ENCODE results near the gene KPNA6. TPM values are rescaled to one million over a fixed set of nuclear protein-coding genes. Genes with fewer than 3 reads are reported as not detected.
"Not testable (repeated sequence)": the region's sequence is repeated elsewhere in the genome, so short reads cannot be mapped to it uniquely, and the experiment has no call there.

KPNA6 gene
- total RNA-seq, 1 experiment from 2014 or later, result 79.9 TPM

DNA sequence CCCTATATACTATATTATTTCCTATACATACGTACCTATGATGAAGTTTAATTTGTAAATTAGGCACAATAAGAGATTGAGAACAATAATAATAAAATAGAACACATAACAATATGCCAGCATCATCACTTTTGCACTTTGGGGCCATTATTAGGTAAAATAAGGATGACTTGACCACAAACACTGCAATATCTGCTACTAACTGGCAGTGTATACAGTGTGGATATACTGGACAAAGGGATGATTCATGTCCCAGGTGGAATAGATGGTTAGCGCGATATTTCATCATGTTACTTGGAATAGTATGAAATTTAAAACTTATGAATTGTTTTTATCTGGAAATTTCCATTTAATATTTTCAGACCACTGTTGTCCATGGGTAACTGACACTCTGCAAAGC lies 36.2 kb downstream of the KPNA6 start:
- H3K36me3 ChIP-seq (ENCODE audit: control insufficient read depth in 1 of 2, insufficient read depth in 2 of 2, low read length in 2 of 2), result no peaks in the 10 kb centered on the region
- H3K9me3 ChIP-seq (ENCODE audit: control insufficient read depth in 1 of 2, insufficient read depth in 1 of 2, low read depth in 1 of 2, low read length in 2 of 2), result no peaks in the 10 kb centered on the region
- no peak overlapping the region for H3K9ac ChIP-seq (ENCODE audit: low read length)
- POLR2A ChIA-PET, result no interaction called here
- no peaks in the 10 kb centered on the region for H3K27me3 ChIP-seq (ENCODE audit: insufficient read depth, low read length)
- peaks cover 98% of the 10 kb centered on the region for H3K79me2 ChIP-seq (ENCODE audit: insufficient read depth, low read length)
- DNase-seq (ENCODE audit: low read depth, low spot score) (no peak), ATAC-seq (no peak)
- CTCF ChIA-PET, result no interaction called here
- H3K27ac ChIP-seq (ENCODE audit: low read depth, low read length), result no peak overlapping the region
- no TSS peak for BruUV-seq (replicated peaks)
- H4K20me1 ChIP-seq (ENCODE audit: insufficient read depth), result peaks cover 9% of the 10 kb centered on the region; the same call in 1 of the 2 replicates
- H3K9me2 ChIP-seq (ENCODE audit: insufficient read depth), result no peaks in the 10 kb centered on the region
- no peak overlapping the region for H3K4me2 ChIP-seq (ENCODE audit: low read length)
- H3K4me3 ChIP-seq (replicated peaks in 1 of 2; ENCODE audit: low read depth in 1 of 2, low read length in 2 of 2), result no peak overlapping the region
- TF ChIP-seq EZH2phosphoT487 (IDR thresholded peaks at IDR 0.05; ENCODE audit: borderline replicate concordance), result no peak
- TF ChIP-seq SRF (IDR thresholded peaks at IDR 0.05; ENCODE audit: low read depth), result no peak
- no peak for TF ChIP-seq RAD21 (IDR thresholded peaks at IDR 0.05; ENCODE audit: low read depth)
- TF ChIP-seq EZH2 (IDR thresholded peaks at IDR 0.05), result no peak
- TF ChIP-seq YY1 (IDR thresholded peaks at IDR 0.05; ENCODE audit: extremely low read depth, insufficient replicate concordance, low read depth, low read length), result no peak
- no peak for TF ChIP-seq EGR1 (IDR thresholded peaks at IDR 0.05; ENCODE audit: low read depth)
- TF ChIP-seq FOSL1 (IDR thresholded peaks at IDR 0.05; ENCODE audit: low read depth), result no peak
- no peak for TF ChIP-seq ATF3 (IDR thresholded peaks at IDR 0.05)
- no peak for TF ChIP-seq CBX3 (IDR thresholded peaks at IDR 0.05; ENCODE audit: low read depth)
- no peak for TF ChIP-seq TCF7L2 (IDR thresholded peaks at IDR 0.05; ENCODE audit: borderline replicate concordance, extremely low read depth, insufficient read depth, insufficient read length)
- TF ChIP-seq MAX (IDR thresholded peaks at IDR 0.05), result no peak
- RAD21 ChIA-PET (ENCODE audit: low non-redundant PET in 1 of 2, low total read pairs in 2 of 2, uncharacterized antibody in 2 of 2, unreplicated experiment in 2 of 2), result no interaction called here
- no peak overlapping the region for H2AFZ ChIP-seq (ENCODE audit: low read depth, low read length, poor library complexity, severe bottlenecking)
- intact Hi-C loops (cut with micrococcal nuclease), result no loop called here
- peaks cover 14 to 20% of the 10 kb centered on the region in 2 experiments for H3K4me1 ChIP-seq (ENCODE audit: control insufficient read depth in 1 of 2, insufficient read depth in 2 of 2, low read length in 2 of 2)

GRCh38 chr1:32147799-32148198 lies 39.9 kb downstream of the KPNA6 start:
- H3K9ac ChIP-seq (ENCODE audit: low read length); H3K4me2 ChIP-seq (ENCODE audit: low read length); BruUV-seq (replicated peaks); H3K27me3 ChIP-seq (ENCODE audit: insufficient read depth, low read length); H3K36me3 ChIP-seq (ENCODE audit: control insufficient read depth in 1 of 2, insufficient read depth in 2 of 2, low read length in 2 of 2); H3K27ac ChIP-seq (ENCODE audit: low read depth, low read length); H3K9me3 ChIP-seq (ENCODE audit: control insufficient read depth in 1 of 2, insufficient read depth in 1 of 2, low read depth in 1 of 2, low read length in 2 of 2); H3K4me3 ChIP-seq (replicated peaks in 1 of 2; ENCODE audit: low read depth in 1 of 2, low read length in 2 of 2); ATAC-seq; intact Hi-C loops (cut with micrococcal nuclease); H3K4me1 ChIP-seq (ENCODE audit: control insufficient read depth in 1 of 2, insufficient read depth in 2 of 2, low read length in 2 of 2); CTCF ChIA-PET; H3K9me2 ChIP-seq (ENCODE audit: insufficient read depth); DNase-seq (ENCODE audit: low read depth, low spot score); RAD21 ChIA-PET (ENCODE audit: low non-redundant PET in 1 of 2, low total read pairs in 2 of 2, uncharacterized antibody in 2 of 2, unreplicated experiment in 2 of 2); H2AFZ ChIP-seq (ENCODE audit: low read depth, low read length, poor library complexity, severe bottlenecking); H4K20me1 ChIP-seq (ENCODE audit: insufficient read depth): not testable (repeated sequence)
- peaks cover 96% of the 10 kb centered on the region for H3K79me2 ChIP-seq (ENCODE audit: insufficient read depth, low read length)
- POLR2A ChIA-PET, result interaction anchor here (0.8 to 1.0 kb wide), 2 partner anchors 9 to 94 kb away, joined by 3 to 6 read pairs; no protein-coding TSS in a partner anchor
- TF ChIP-seq CBX3 (IDR thresholded peaks at IDR 0.05; ENCODE audit: low read depth), result peak; percentile 23; the same call in 1 of the 2 replicates
